HG02884 (cell line): ENCODE results near the gene UBE2E2.

Experiments used
- ATAC-seq: cut with Tn5 transposase; IDR thresholded peaks from one replicate; pipeline ENCODE4 v1.9.1; 2021; ENCODE audit warnings: mild to moderate bottlenecking, moderate library complexity; ENCODE audit not compliant: unreplicated experiment

Gene UBE2E2

GRCh38 chr3:23567917-23568316 lies 364.8 kb downstream of the UBE2E2 start:
- ATAC-seq, result peak; percentile 75

DNA sequence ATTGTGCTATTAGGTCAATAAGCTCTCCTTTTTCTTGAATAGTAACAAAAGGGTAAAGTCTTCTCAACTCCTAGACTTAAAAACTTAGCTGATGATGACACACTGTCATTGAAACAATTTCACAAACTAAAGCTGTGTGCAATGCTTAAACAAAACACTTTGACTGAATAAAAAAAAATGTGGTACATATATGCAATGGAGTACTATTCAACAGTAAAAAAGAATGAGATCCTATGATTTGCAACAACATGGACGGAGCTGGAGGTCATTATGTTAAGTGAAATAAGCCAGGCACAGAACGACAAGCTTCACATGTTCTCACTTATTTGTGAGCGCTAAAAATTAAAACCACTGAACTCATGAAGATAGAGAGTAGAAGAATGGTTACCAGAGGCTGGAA lies 370.7 kb downstream of the UBE2E2 start:
- ATAC-seq, result no peak

GRCh38 chr3:23574822-23575315 lies 371.7 kb downstream of the UBE2E2 start:
- no peak for ATAC-seq

DNA sequence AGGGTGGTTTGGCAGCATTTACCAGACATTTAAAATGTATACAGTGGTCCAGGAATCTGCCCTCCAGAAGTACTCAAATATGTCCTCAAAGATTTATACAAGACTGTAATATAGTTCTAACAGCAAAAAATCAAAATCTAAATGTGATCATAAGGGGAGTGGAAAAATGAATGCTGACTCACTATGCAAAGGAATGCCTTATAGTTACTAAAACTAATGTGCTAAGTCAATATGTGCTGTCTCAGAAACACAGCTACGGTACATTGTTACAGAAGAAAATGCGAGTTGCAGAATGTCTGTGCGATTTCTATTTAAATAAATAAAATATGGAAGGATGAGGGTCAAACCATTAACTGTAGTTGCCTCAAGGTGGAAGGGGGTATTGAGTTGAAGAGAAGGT lies 372.6 kb downstream of the UBE2E2 start:
- no peak for ATAC-seq

DNA sequence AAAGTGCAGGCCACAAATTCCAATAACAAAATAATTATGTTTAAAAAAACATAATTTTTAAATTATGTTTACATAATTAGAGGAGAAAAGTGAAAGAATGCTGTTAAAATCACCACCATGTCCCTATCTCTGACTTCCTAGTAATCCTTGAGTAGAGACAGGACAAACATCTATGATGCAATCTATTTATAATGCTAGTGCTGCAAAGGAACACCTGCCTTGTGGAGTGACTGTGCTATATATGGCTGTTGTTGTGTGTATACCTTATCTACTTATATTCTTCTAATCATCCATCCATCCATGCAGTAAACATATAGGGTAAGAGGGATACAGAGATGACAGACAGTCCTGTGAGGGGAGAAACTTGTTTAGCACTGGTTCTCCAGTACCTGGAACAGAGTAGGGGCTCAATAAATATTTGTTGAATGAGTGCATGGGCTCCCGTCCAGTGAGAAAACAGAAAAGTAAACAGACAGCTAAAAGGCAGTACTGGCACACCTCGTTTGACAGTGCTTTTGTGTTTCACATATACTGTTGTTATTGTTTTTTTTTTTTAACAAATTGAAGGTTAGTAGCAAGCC lies 373.3 kb downstream of the UBE2E2 start:
- ATAC-seq, result no peak

GRCh38 chr3:23580096-23580713 lies 377.1 kb downstream of the UBE2E2 start:
- ATAC-seq, result no peak

- no peak for ATAC-seq
Observed at GRCh38 chr3:23583980-23584740, 381.0 kb downstream of the UBE2E2 start.

GRCh38 chr3:23587513-23587912 lies 384.4 kb downstream of the UBE2E2 start:
- no peak for ATAC-seq

DNA sequence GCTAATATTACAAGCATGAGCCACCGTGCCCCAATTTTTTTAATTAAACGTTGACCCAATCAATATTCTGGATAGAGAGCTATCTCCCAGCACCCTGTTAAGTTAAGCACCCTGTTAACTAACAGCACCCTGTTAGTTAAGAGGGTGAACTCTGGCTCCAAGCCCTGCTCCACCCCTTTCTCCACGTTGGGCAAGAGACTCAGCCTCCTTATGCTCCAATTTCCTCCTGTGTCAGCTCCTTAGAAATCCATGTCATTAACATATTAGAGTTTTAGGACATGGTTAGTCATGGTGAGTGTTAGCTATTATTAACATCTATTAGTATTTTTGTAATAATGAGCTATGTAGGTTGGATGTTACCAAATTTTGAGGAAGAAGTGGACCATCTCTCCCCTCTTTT lies 385.4 kb downstream of the UBE2E2 start:
- no peak for ATAC-seq

GRCh38 chr3:23589602-23590001 lies 386.5 kb downstream of the UBE2E2 start:
- no peak for ATAC-seq

DNA sequence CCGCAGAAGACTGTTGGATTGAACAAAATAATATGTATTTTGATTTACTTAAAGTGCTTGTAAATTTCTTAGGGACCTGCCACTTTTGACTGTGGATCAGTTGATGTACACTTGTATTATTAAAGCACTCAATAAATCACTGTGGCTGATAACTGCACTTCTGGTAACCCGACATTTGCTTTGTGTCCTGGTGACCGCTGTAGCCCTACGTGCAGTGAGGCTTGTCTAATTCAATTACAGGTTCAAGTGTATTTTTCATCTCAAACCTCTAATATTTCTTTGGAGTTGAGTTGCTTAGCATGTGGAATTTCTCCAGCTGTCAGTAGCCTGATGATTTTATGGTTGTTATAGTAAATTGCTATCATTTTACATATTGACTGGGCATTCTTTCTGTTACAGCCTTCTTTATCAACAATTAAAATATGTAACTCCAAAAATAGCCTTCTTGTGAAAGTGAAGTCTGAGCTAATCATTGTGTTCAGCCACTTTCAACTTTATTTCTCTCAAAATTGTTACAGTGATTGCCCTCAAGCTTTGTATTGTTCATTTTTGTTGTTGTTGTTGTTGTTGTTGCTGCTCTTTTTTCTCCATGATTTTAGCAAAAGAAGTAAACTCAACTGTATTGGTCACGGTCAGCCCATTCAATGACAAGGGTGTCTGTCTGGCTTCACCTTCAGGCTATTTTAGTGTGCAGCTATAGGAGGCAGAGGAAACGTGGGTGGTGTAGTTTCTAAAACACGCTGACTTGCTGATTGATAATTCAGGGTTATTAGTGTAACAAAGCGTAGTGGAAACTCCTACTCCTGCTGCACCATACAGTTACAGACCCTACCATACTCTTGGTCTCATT lies 387.5 kb downstream of the UBE2E2 start:
- peak; percentile 91 for ATAC-seq

- no peak for ATAC-seq
Observed at GRCh38 chr3:23591374-23591773, 388.2 kb downstream of the UBE2E2 start.

DNA sequence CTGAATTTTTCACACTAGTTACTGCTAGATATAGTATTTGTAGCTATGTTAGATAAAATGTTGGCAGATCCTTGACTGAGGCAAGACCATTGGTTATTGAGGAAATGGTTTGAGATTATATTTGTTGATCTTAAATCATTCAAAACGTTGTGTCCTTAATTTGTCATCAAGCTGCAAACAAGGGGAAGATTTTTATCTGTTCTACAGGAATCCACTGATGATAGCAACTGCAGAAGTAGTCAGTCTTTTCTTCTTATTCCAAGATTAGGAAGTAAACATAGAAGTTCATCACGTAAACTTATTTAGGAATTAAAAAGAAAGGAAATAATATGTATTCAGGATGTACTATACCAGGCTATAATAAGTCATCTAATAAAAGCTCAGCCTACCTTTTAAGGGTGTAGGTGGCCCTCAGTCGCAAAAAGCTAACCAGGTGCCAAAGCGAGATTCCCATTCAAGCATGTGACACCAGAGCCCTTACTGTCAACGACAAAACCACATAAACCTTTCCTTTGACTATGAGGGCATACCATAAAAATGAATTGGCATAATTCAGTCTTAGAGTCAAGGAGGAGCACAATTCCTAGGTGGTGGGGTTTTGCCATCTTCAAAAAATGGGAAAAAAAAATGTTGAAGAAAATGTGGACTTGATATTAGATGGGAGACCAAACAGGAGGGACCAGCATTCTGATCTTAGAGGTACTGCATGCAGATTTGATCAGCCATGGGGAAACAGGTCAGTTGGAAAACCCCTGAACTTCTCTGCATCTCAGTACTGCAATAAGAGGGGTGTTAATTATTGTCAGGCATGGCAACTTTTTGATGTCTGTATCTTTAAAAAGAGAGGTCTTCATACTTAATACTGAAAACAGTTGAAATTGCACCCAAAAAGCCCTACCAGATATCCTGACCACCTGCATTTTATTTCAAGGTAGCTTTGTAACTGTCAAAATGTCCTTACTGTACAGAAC lies 390.1 kb downstream of the UBE2E2 start:
- ATAC-seq, result peak; percentile 41

- ATAC-seq, result no peak
Observed at GRCh38 chr3:23594066-23594465, 390.9 kb downstream of the UBE2E2 start.

DNA sequence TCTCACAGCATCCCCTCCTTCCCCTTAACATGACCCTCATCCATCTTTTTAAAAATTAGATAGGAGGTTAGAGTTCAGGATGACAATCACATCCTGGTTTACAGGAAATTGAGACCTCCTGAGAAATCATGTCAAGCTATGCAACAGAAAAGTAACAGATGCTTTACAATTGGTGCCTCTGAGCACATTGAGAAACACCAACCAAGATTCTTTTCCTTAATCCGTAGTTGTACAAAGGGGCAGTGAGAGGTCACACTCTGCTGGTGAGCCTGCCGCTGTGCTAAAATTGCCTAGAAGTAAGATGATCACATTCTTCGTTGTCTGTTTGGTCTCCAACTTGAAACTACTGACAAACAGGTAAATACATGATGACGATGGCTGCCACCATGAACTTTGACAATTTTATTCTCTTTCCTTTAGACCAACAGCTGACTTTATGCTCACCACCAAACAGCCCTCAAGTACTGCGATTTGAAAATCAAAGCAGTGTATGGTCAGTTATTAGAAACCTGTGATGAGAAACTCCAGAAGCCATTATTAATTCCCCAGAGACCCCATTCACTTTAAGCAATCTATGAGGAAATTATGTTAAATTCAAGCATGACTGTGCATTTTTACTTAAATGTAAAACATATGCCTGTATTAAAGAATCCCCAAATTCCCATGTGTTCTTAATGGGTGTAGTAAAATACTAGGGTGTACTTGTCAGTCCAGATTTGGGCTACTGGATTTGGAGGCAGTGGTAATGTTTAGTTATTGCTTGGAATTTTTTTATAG lies 392.0 kb downstream of the UBE2E2 start:
- ATAC-seq, result no peak

- ATAC-seq, result no peak
Observed at GRCh38 chr3:23595851-23596250, 392.7 kb downstream of the UBE2E2 start.

DNA sequence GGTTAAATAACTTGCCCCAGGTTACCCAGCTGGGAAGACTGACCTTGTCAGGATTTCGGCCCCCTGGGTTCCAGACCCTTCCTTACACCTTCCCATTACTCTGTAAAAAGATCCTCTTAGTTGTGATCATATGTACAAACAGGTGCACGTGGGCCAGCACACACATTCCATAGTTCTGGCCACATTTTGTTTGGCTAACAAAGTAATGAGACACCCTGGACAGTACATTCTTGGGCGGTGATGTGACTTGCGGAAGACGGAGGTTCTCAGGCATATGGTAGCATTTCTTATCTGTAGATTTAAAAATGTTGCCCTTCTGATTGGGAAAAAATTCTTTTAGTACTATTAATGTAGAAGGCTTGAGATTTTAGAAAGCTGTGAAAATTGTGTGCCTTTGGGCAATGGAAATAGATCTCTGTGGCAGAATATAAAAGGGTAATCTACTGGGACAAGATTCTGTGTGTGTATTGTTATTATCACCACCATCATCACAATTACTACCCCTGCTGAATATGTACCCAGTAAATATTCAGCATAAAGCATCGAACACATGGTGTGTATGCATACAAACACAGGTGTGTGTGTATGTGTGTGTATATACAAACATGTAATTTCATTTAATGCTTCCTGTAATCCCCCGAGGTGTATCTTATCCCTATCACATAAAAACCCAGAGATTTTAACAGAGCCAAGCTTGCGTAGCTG lies 397.2 kb downstream of the UBE2E2 start:
- ATAC-seq, result no peak

DNA sequence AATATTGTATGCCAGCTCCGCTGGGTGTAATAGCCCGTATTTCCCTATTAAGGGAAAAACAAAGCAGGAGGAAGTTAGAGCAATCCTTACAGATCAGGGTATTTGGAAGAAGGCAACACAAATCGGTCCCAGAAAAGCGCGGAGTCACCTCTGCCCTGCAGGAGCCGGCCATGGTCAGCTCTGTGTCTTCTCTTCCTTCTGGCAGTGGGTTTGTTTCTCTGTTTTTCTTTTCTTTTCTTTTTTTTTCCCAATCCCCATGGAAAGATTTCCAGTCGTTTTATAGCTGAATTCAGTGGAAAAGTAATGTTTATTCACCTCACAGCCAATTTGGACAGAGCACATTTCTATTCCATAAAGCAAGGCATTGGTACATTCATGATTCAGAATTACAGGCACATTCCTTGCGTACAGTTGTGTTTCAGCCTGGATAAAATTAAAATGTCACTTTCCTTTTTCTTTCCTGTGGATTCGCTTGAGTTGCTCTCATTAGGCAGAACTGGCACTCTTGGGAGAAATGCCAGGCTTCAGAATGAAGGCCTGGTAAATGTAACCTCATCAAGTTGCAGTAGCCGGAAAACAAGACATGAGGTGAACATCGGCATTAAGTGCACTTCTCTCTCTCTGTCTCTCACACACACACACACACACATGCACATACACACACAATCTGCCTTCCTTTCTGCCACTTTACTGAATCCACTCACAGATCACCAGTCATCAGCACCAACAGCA lies 398.1 kb downstream of the UBE2E2 start:
- no peak for ATAC-seq
